CD4-positive, alpha-beta T cell (primary cell): ENCODE results near the gene TMEM229B. TPM values are rescaled to one million over a fixed set of nuclear protein-coding genes. Genes with fewer than 3 reads are reported as not detected.

ENCODE experiments used
- ATAC-seq: fragments of 200-7000 bp; cut with Tn5 transposase; one replicate; pipeline ENCODE4 v1.10.0; 2022; ENCODE audit warnings: mild to moderate bottlenecking; ENCODE audit not compliant: poor library complexity
- CTCF ChIA-PET: fragments of 350-600 bp; sonication (Branson Sonifier 250); formaldehyde crosslinking; loops from one replicate; lab custom pipeline; 2021; ENCODE audit warnings: antibody characterized with exemption, inconsistent platforms; lab: Charles Lee
- POLR2A ChIA-PET: fragments of 350-600 bp; sonication (Branson Sonifier 250); formaldehyde crosslinking; loops from one replicate; lab custom pipeline; 2021; ENCODE audit warnings: antibody characterized with exemption, inconsistent platforms; lab: Charles Lee
- DNase-seq, 14 experiments: peaks; one replicate each; pipeline ENCODE4 v3.0.0-alpha.2; 2013 to 2020; ENCODE audit warnings: mixed read lengths in 2 of 14
- H3K27ac ChIP-seq, 2 donors: one replicate each; pipeline versions ENCODE4 v1.5.1 to v1.7.0; 2013; ENCODE audit warnings: low read length in 2 of 2, low read depth in 1 of 2, mild to moderate bottlenecking in 1 of 2
- H3K27me3 ChIP-seq, 2 experiments: 1 replicate in 1 of 2; 2 replicates in 1 of 2; pipeline versions ENCODE4 v1.6.1 to v1.7.0; 2013; ENCODE audit warnings: low read length in 2 of 2, control low read depth in 1 of 2, mild to moderate bottlenecking in 1 of 2, moderate library complexity in 1 of 2; ENCODE audit not compliant: insufficient read depth in 2 of 2, control insufficient read depth in 1 of 2
- H3K36me3 ChIP-seq: one replicate; pipeline ENCODE4 v1.6.1; 2013; ENCODE audit warnings: low read length, control low read depth; ENCODE audit not compliant: insufficient read depth
- H3K4me1 ChIP-seq: one replicate; pipeline ENCODE4 v1.6.1; 2013; ENCODE audit warnings: low read length, control low read depth; ENCODE audit not compliant: insufficient read depth
- H3K4me3 ChIP-seq: one replicate; pipeline ENCODE4 v1.5.1; 2013; ENCODE audit warnings: mild to moderate bottlenecking, low read length, moderate library complexity
- H3K9me3 ChIP-seq, 2 experiments: 1 replicate in 1 of 2; 2 replicates in 1 of 2; pipeline versions ENCODE4 v1.6.1 to v1.7.0; 2013; ENCODE audit warnings: low read length in 2 of 2, mild to moderate bottlenecking in 2 of 2, control low read depth in 1 of 2, moderate library complexity in 1 of 2; ENCODE audit not compliant: control insufficient read depth in 1 of 2, insufficient read depth in 1 of 2
- H3K27ac Mint-ChIP-seq: one replicate; pipeline ENCODE4 v1.8.0; 2020; ENCODE audit warnings: mixed read lengths
- H3K27me3 Mint-ChIP-seq: one replicate; pipeline ENCODE4 v1.8.0; 2021; ENCODE audit warnings: mixed read lengths
- H3K36me3 Mint-ChIP-seq: one replicate; pipeline ENCODE4 v1.8.0; 2021; ENCODE audit warnings: low read depth, mixed read lengths
- H3K4me1 Mint-ChIP-seq: one replicate; pipeline ENCODE4 v1.8.0; 2021; ENCODE audit warnings: low read depth, mixed read lengths
- H3K4me3 Mint-ChIP-seq: one replicate; pipeline ENCODE4 v1.8.0; 2020; ENCODE audit warnings: mild to moderate bottlenecking, mixed read lengths
- H3K9me3 Mint-ChIP-seq: one replicate; pipeline ENCODE4 v1.8.0; 2020; ENCODE audit warnings: mixed read lengths
- intact Hi-C, 2 experiments: fragments of 100-400 bp; cut with DNase I in 1 of 2; cut with micrococcal nuclease in 1 of 2; formaldehyde crosslinking; loops; one replicate each; pipeline versions ENCODE4 v1.15.1 to v1.9.0; 2023 to 2025; cut with DNase I, micrococcal nuclease
- total RNA-seq, 174 experiments: library from RNA in 2 of 174; stranded (reverse) in 2 of 174; gene quantifications; one replicate each; pipeline ENCODE4 v1.2.3 and lab custom pipeline; 2021 to 2026
- TF ChIP-seq, protein P1 (sequence below): fragments of 200-600 bp; IDR thresholded peaks from one replicate; pipeline ENCODE4 v1.8.0; 2022; ENCODE audit warnings: antibody characterized with exemption, mild to moderate bottlenecking

TMEM229B gene
- total RNA-seq, 2 experiments from 2014 or later = 7.1 to 9.1 TPM

DNA sequence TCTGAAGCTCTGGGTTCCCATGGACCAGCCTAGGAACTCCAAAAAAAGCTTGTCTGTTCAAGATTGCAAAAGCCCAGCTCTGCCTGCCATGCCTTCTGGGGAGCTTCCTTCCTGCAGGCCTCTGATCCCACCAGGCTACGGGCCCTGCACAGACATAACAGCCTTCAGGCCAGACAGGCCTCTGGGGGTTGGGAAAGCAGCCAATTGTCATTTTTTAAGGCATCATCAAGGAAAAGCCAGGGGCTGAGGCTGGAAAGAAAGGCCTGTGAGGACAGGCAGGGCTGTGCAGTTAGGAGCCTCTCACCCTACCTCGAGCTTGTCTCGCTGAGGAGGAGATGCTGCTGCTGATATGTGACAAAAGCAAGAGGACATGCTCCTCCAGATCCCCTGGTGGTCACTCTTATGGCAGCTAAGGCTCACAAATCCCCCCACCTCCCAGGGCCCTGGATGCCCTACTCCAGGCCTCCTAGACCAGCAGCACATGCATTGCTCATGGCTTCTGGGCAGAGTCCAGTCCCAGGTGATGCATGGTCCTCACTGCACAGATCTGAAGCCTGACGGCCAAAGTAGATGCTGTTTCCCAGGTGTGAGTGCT is 2.9 kb downstream of the TMEM229B start:
- Mint-ChIP-seq H3K27ac (peak overlapping the region; percentile 100), H3K4me3 (peak overlapping the region; percentile 58), H3K4me1 (peaks cover 82% of the 10 kb centered on the region), H3K36me3 (peaks cover 71% of the 10 kb centered on the region), H3K9me3 (no peaks in the 10 kb centered on the region), H3K27me3 (no peaks in the 10 kb centered on the region)
- Histone ChIP-seq H3K36me3 (peaks cover 49% of the 10 kb centered on the region), H3K27me3 (no peaks in the 10 kb centered on the region), H3K4me3 (no peak overlapping the region), H3K4me1 (peaks cover 70% of the 10 kb centered on the region), H3K27ac (no peak overlapping the region), H3K9me3 (no peaks in the 10 kb centered on the region)
- TF ChIP-seq, protein P1, sequence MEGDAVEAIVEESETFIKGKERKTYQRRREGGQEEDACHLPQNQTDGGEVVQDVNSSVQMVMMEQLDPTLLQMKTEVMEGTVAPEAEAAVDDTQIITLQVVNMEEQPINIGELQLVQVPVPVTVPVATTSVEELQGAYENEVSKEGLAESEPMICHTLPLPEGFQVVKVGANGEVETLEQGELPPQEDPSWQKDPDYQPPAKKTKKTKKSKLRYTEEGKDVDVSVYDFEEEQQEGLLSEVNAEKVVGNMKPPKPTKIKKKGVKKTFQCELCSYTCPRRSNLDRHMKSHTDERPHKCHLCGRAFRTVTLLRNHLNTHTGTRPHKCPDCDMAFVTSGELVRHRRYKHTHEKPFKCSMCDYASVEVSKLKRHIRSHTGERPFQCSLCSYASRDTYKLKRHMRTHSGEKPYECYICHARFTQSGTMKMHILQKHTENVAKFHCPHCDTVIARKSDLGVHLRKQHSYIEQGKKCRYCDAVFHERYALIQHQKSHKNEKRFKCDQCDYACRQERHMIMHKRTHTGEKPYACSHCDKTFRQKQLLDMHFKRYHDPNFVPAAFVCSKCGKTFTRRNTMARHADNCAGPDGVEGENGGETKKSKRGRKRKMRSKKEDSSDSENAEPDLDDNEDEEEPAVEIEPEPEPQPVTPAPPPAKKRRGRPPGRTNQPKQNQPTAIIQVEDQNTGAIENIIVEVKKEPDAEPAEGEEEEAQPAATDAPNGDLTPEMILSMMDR = no peak
- CTCF ChIA-PET = interaction anchor here (0.9 kb wide), 1 partner anchor 99 kb away, joined by 3 read pairs; no protein-coding TSS in a partner anchor
- intact Hi-C loops = no loop called here
- DNase-seq (no peak), ATAC-seq (no peak)
- POLR2A ChIA-PET = no interaction called here

DNA sequence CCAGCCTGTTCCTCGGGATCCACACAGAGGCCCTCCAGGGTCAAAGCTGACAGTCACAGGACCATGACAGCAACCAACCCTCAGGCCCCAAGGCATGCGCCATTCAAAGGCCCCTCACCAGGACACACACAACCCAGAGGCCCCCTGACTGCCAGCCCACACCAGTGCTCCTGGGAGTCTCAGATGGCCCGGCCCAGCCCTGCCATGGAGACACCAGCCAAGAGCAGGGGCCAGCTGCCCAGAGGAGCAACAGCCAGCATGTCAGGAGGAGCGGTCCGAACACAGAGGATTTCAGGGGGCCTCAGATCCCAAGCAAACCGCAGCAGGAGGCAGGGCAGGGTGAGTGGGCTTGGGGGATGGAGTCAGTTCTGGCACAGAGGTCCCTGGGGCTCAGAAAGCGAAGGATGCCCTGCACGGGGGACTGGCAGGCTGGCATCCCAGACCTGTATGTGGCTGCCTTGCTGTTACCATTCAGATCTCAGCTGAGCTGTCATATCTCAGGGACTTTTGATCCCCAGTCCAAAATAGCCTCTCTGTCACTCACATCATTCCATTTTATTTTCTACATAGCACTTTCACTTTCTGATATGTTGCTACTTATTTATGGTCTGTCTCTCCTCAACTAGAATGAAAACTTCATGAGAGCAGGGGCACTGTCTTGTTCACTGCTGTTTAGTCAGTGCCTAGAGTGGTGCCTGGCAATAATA is 4.8 kb downstream of the TMEM229B start:
- TF ChIP-seq, protein P1 = no peak
- Histone ChIP-seq H3K27ac (no peak overlapping the region), H3K4me3 (no peak overlapping the region), H3K27me3 (no peaks in the 10 kb centered on the region), H3K9me3 (no peaks in the 10 kb centered on the region), H3K4me1 (peaks cover 69% of the 10 kb centered on the region), H3K36me3 (peaks cover 59% of the 10 kb centered on the region)
- peak overlapping the region; percentile 100 for H3K27ac Mint-ChIP-seq
- peaks cover 72% of the 10 kb centered on the region for H3K4me1 Mint-ChIP-seq
- ChIA-PET CTCF (no interaction called here), POLR2A (interaction anchor here (0.9 kb wide), 1 partner anchor 12 kb away, joined by 3 read pairs; no protein-coding TSS in a partner anchor)
- H3K27me3 Mint-ChIP-seq = no peaks in the 10 kb centered on the region
- no peaks in the 10 kb centered on the region for H3K9me3 Mint-ChIP-seq
- peaks cover 78% of the 10 kb centered on the region for H3K36me3 Mint-ChIP-seq
- H3K4me3 Mint-ChIP-seq = no peak overlapping the region
- no peak for ATAC-seq
- no peak for DNase-seq
- intact Hi-C loops = no loop called here

DNA sequence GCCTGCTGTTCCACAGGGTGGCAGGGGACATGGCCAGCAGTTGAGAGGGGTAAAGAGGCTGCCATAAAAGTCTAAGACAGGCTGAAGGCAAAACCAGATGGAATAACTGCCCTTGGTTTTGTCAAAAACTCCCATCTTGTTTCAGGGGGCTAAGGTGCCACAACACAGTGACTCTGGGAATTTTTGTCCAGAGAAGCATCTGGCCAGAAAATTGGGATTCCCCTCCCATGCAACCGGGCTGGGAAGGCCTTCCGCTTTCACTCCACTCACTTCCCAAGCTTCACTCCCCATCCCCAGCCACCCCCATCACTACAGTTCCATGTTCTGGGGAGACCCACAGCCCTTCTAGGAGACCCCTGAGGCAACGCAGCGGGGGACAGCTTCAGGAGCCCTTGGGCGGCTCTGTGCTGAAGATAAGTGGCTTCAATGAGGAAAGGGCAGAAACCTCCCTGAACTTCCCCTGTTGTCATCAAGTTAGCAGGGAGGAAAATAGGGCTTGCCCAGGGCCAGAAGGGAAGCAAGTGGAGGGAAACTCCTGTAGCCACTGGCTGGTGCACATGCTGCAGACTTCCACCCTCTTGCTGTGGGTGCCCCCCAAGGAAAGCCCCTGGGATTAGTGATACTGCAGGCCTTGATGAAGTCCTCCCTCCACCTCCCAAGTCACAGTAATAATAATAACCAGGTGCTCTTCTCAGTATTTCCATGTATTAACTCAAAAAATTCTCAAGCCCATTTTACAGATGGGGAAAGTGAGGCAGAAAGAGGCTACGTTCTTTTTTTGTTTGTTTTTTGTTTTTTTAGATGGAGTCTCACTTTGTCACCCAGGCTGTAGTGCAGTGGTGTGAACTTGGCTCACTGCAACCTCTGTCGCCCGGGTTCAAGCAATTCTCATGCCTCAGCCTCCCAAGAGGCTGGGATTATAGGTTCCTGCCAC is 6.0 kb downstream of the TMEM229B start:
- Histone ChIP-seq H3K9me3 (no peaks in the 10 kb centered on the region), H3K27ac (peak overlapping the region in 1 of 2 donors; percentile 7), H3K4me3 (no peak overlapping the region), H3K36me3 (peaks cover 71% of the 10 kb centered on the region), H3K27me3 (no peaks in the 10 kb centered on the region), H3K4me1 (peaks cover 66% of the 10 kb centered on the region)
- DNase-seq (no peak), ATAC-seq (no peak)
- ChIA-PET CTCF (no interaction called here), POLR2A (no interaction called here)
- Mint-ChIP-seq H3K4me3 (no peak overlapping the region), H3K9me3 (no peaks in the 10 kb centered on the region), H3K27ac (peak overlapping the region; percentile 55), H3K36me3 (peaks cover 79% of the 10 kb centered on the region), H3K27me3 (no peaks in the 10 kb centered on the region), H3K4me1 (peaks cover 70% of the 10 kb centered on the region)
- intact Hi-C loops = no loop called here
- TF ChIP-seq, protein P1 = no peak
